SIG-M5 treated with dmso at 0.1 percent for 504 hours (cell line): ENCODE results near the gene USP2.
A peak's percentile ranks its signal among the peaks of the same experiment; 100 is the strongest.

Source experiments
- DNase-seq: peaks from one replicate; lab custom pipeline; 2025; ENCODE audit not compliant: unreplicated experiment; lab: John Stamatoyannopoulos, UW

USP2 gene

GRCh38 chr11:119323532-119324033 is 57.9 kb downstream of the USP2 start:
- peak; percentile 62 for DNase-seq

DNA sequence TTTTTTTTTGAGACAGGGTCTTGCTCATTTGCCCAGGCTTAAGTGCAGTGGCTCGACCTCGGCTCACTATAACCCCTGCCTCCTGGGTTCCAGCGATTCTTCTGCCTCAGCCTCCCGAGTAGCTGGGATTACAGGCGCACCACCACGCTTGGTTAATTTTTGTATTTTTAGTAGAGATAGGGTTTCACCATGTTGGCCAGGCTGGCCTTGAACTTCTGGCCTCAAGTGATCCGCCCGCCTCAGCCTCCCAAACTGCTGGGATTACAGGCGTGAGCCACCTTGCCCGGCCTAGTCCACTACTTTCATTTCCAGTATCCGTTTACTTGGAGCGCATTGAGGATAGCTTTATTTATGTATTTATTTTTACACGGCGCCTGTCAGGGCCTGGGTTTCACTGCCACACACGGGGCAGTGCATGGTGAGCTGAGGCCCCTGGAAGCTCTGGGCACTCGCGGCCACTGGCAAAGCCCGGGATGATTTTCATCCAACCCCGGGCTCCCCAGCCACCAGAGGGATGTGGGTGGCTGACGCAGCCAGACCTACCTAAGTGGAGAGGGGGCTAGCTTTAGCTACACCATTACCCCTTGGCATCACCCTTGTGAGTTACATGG is 58.5 kb downstream of the USP2 start:
- DNase-seq, result no peak

GRCh38 chr11:119322360-119322739 is 59.1 kb downstream of the USP2 start:
- DNase-seq, result peak; percentile 22

DNA sequence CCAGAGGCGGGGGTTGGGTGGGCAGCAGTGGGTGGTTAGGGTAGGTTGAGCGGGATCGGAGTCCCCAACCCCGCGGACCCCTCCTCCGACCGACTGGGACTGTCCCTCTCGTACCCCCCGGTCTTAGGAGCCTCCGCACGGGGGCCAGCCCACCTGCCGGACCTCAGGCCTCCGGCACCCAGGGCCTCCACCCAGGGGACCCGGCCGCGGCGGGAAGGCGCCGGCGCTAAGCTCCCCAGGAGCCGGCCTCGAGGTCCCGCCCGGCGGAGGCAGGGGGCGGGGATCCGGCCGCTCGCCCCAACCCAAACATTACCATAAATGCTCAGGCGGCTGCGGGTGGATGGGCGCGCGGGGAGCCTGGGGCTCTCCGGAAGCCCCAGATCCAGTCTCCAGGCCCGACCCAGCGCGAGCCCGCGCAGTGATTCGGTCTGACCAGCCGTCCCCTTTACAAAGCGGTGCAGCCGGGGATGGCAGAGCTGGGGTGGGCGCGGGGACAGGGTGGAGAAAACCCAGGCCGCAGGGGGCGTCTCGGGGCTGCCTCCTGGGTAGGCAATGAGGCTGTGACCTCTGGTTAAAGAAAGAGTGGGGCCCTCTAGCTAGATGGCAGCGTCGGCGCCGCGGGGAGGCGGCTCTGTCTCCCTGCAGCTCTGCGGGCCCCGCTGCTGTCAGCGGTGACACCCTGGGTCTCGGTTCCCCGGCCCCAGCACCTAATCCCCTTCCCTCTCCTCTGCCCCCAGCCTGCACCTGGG is 60.5 kb downstream of the USP2 start:
- DNase-seq, result no peak

DNA sequence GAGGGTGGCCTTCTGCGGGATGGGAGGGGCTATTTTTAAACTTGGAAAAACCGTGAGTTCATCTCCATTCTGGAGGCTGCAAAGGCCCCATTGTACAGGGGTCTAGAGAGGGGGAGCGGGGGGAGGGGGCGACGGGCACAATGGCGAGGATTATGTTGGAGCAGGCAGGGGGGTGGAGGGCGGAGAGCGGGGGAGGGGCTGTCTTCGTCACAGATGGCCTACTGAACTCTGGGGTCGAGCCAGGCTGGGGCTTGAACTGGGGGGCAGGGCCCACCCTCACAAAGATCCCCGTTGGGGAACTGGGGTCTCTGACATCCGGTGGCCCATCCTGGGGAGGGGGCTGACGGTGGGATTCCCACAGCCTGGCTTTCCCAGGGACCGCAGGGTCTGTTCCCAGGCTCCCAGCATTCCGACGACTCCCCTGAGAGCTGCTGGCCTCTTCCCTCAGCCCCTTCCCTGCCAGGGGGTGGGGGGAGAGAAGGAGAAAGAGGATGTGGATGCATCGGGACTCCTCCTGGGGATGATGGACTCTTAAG is 61.2 kb downstream of the USP2 start:
- DNase-seq, result no peak

DNA sequence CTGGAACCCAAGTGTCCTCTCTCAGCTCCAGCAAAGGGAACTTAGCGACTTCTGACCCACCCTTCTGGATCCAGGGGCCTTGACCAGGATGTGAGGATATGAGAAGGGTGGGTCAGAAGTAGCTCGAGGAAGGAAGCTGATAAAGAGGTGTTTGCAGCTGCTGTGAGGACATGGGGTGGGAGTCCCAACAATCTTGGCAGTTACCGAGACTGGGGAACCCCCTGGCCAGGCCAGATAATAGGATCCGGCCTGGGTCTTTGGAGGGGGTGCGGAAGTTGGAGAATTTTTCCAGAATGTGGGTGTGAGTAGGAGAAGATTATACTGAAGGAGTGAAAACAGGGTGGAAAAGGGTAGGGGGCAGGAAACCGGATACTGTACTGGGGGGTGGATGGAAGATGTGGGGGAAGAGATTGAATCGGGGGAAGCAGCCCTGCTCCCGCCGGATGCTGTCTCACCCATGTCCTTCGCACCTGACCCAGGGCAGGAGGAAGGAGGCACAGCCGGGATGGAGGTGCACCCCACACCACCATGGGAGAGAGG is 61.7 kb downstream of the USP2 start:
- DNase-seq, result no peak

GRCh38 chr11:119319136-119319699 is 62.3 kb downstream of the USP2 start:
- DNase-seq, result no peak

- no peak for DNase-seq
Observed at GRCh38 chr11:119318240-119319135, 63.0 kb downstream of the USP2 start.

DNA sequence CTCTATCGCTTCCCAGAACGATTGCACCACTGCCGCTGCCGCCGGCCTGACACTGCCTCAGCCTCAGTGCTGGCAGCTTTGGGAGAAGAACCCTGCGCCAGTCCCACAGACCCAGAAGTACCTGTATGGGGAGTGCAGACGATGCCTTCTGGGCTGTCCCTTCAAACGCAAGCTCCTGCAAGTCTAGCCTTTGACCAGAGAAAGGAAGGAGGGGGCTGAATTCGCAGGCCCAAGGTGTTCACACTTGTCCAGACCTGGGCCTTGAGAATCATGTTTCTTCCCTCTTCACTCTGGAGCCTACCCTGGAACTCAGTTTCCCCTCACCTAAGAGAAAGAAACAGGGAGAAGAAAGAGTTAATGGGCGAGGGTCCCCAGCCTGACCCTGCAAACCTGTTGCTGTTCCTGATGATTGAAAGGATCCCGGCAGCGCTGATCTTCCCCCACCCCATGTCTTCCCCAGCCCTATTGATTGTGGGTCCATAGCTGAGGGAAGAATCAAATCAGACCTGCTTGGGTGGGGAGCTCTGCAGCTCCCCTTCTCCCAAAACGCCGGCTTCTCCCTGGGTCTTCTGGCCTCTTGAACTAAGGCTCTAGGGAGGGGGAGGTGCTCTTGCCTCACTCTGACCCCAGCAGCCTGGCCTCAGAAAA is 63.8 kb downstream of the USP2 start:
- DNase-seq, result peak; percentile 5

- DNase-seq, result no peak
Observed at GRCh38 chr11:119316729-119317591, 64.5 kb downstream of the USP2 start, which contains the start of gene MCAM. TSS of gene MCAM (minus strand) at chr11:119317130. CDS start at chr11:119317101, 29 bp downstream.

GRCh38 chr11:119316016-119316728 is 65.3 kb downstream of the USP2 start:
- DNase-seq, result no peak

GRCh38 chr11:119315131-119316015 is 66.1 kb downstream of the USP2 start:
- no peak for DNase-seq

GRCh38 chr11:119314726-119315125 is 66.8 kb downstream of the USP2 start:
- DNase-seq, result no peak

DNA sequence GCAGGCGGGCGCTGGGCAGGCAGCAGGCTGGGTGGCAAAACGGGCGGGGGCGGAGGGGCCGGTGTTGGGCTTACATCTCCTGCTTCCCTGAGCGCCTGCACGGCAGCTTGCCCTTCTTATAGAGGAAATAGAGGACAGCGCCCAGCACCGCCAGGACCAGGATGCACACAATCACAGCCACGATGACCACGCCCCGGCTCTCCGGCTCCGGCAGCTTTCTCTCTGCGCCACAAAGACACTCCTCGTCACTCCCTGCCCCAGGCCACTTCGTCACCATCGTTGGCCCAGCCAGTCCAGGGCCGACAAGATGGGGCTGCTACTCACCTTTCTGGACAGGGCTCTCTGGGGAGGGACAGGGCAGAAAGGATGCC is 70.8 kb downstream of the USP2 start:
- no peak for DNase-seq

GRCh38 chr11:119309953-119310681 is 71.4 kb downstream of the USP2 start:
- no peak for DNase-seq

DNA sequence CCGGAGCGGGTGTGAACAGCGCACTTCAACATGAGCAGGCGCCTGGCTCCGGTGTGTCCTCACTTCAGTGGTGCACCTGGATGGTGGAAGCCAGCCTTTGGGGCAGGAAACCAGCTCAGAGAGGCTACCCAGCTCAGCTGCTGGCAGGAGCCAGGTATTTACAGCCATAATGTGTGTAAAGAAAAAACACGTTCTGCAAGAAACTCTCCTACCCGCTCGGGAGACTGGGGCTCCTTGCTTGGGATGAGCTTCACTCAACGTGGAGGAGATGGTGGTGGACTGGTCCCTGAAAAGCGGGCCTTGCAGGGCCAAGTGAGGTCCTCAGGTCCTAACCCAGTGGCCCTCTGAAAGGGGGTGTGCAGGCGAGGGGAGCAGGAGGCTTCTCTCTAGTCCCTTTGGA is 72.1 kb downstream of the USP2 start:
- DNase-seq, result no peak

- DNase-seq, result no peak
Observed at GRCh38 chr11:119307974-119308373, 73.5 kb downstream of the USP2 start.
